K562 (cell line): Measurements from ENCODE around the gene SEPTIN12. TPM values are rescaled to one million over a fixed set of nuclear protein-coding genes. Genes with fewer than 3 reads are reported as not detected.

Source experiments
- ARHGAP35 ChIP-seq: fragments of 450-650 bp; IDR thresholded peaks from 2 replicates; pipeline ENCODE4 v1.6.1; 2018; ENCODE audit not compliant: partially characterized antibody
- ARID3B ChIP-seq: fragments of 250-450 bp; sonication (Bioruptor Pico); IDR thresholded peaks from 2 replicates; pipeline ENCODE4 v1.4.0; 2020; ENCODE audit warnings: borderline replicate concordance
- DMBX1 ChIP-seq: fragments of 250-450 bp; sonication (Bioruptor Pico); IDR thresholded peaks from 2 replicates; pipeline ENCODE4 v1.8.0; 2022; ENCODE audit warnings: inconsistent platforms, mild to moderate bottlenecking, moderate library complexity, borderline replicate concordance
- GATA2 ChIP-seq: sonication (generic); formaldehyde crosslinking; IDR thresholded peaks from 2 replicates; pipeline ENCODE4 v1.4.0; 2020; ENCODE audit warnings: mild to moderate bottlenecking, missing genetic modification reagents
- HDAC2 ChIP-seq: fragments of 450-650 bp; IDR thresholded peaks from 2 replicates; pipeline ENCODE4 v1.6.1; 2016; ENCODE audit warnings: mild to moderate bottlenecking
- HDGF ChIP-seq: fragments of 450-650 bp; IDR thresholded peaks from 2 replicates; pipeline ENCODE4 v1.6.1; 2016
- L3MBTL2 ChIP-seq: fragments of 450-650 bp; IDR thresholded peaks from 2 replicates; pipeline ENCODE4 v1.6.1; 2016; ENCODE audit warnings: mild to moderate bottlenecking, moderate library complexity
- PTBP1 ChIP-seq: fragments of 200-400 bp; formaldehyde crosslinking; IDR thresholded peaks from 2 replicates; pipeline ENCODE4 v1.6.1; 2017; ENCODE audit warnings: low read depth, low read length
- ZBTB40 ChIP-seq, 2 experiments: fragments of 450-650 bp in 1 of 2; sonication (generic) in 1 of 2; formaldehyde crosslinking in 1 of 2; IDR thresholded peaks; 2 replicates each; pipeline versions ENCODE4 v1.7.1 to v1.9.0; 2016 to 2022; ENCODE audit warnings: inconsistent platforms in 1 of 2, mild to moderate bottlenecking in 1 of 2, missing genetic modification reagents in 1 of 2
- ZC3H11A ChIP-seq: IDR thresholded peaks from 2 replicates; pipeline ENCODE4 v1.6.1; 2012; ENCODE audit warnings: low read depth, low read length, improper control_type of control experiment
- ZNF778 ChIP-seq: fragments of 450-650 bp; formaldehyde crosslinking; IDR thresholded peaks from 2 replicates; pipeline ENCODE4 v1.4.0; 2020; ENCODE audit warnings: mild to moderate bottlenecking, moderate library complexity
- polyA plus RNA-seq, 8 experiments: library from polyadenylated mRNA; depleted of rRNA in 4 of 8; stranded (reverse) in 5 of 8; unstranded in 3 of 8; fragments of >200 nt; fragmentation: Nextera tagmentation in 2 of 8; fragmentation: Illumina TruSeq in 1 of 8; extraction: Ambion mirVana in 2 of 8; extraction: Trizol in 1 of 8; gene quantifications; 2 replicates each; pipeline versions ENCODE4 v1.2.1 to v1.2.3, GENCODE V29; 2011 to 2014; ENCODE audit warnings: inconsistent platforms in 1 of 8, missing spikeins in 1 of 8
- total RNA-seq, 7 experiments: library from RNA; depleted of rRNA in 6 of 7; stranded (reverse); fragments of >200 nt in 6 of 7; fragmentation: Illumina TruSeq in 2 of 7; extraction: Trizol in 2 of 7; gene quantifications; 2 replicates each; pipeline versions ENCODE4 v1.2.1 to v1.2.3, GENCODE V29; 2011 to 2021; ENCODE audit warnings: low replicate concordance in 1 of 7
- TF ChIP-seq, protein P1 (sequence below), 2 experiments: fragments of 250-450 bp in 1 of 2; fragments of 450-650 bp in 1 of 2; sonication (Bioruptor Pico) in 1 of 2; IDR thresholded peaks; 2 replicates each; pipeline versions ENCODE4 v1.6.1 to v1.8.0; 2016 to 2021; ENCODE audit warnings: mild to moderate bottlenecking in 2 of 2, moderate library complexity in 2 of 2, missing compliant biosample characterization in 1 of 2, missing genetic modification characterization in 1 of 2
- TF ChIP-seq, protein P2 (sequence below), 2 experiments: IDR thresholded peaks; 2 replicates each; pipeline ENCODE4 v1.6.1; 2011; ENCODE audit warnings: borderline replicate concordance in 1 of 2, control low read depth in 1 of 2, low read depth in 1 of 2, low read length in 1 of 2, mild to moderate bottlenecking in 1 of 2, mixed read lengths in 1 of 2, moderate library complexity in 1 of 2; ENCODE audit not compliant: insufficient read depth in 1 of 2, insufficient read length in 1 of 2, poor library complexity in 1 of 2, severe bottlenecking in 1 of 2; ENCODE audit errors: extremely low read depth in 1 of 2

SEPTIN12 gene
- total and polyA plus RNA-seq, 9 of the 15 experiments (the other 6 are each of a cell fraction or from before 2014, with no cell fraction given): not detected

GRCh38 chr16:4768549-4769305 lies 19.4 kb downstream of the SEPTIN12 start (continued):
- TF ChIP-seq, protein P1, sequence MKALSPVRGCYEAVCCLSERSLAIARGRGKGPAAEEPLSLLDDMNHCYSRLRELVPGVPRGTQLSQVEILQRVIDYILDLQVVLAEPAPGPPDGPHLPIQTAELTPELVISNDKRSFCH (CRISPR knock-in tag; IDR thresholded peaks at IDR 0.05): no peak
- TF ChIP-seq, protein P1 (tag; IDR thresholded peaks at IDR 0.05): 0 out of 2 replicates have a peak, but pooled peaks have one; percentile 24
- TF ChIP-seq ARID3B (CRISPR knock-in tag) (no peak), HDAC2 (peak; percentile 88; the same call in 1 of the 2 replicates), ZNF778 (CRISPR knock-in tag) (no peak), L3MBTL2 (peak; percentile 33), ZBTB40 (IDR thresholded peaks at IDR 0.05) (peak; percentile 93), ZBTB40 (CRISPR knock-in tag; IDR thresholded peaks at IDR 0.05) (no peak), DMBX1 (CRISPR knock-in tag) (peak; percentile 21; the same call in 1 of the 2 replicates), ARHGAP35 (peak; percentile 59), PTBP1 (0 out of 2 replicates have a peak, but pooled peaks have one; percentile 63), ZC3H11A (no peak), GATA2 (CRISPR knock-in tag) (no peak), HDGF (0 out of 2 replicates have a peak, but pooled peaks have one; percentile 56)
- TF ChIP-seq, protein P2, sequence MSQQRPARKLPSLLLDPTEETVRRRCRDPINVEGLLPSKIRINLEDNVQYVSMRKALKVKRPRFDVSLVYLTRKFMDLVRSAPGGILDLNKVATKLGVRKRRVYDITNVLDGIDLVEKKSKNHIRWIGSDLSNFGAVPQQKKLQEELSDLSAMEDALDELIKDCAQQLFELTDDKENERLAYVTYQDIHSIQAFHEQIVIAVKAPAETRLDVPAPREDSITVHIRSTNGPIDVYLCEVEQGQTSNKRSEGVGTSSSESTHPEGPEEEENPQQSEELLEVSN (IDR thresholded peaks at IDR 0.05; ENCODE audit: borderline replicate concordance in 1 of 2, extremely low read depth in 1 of 2, insufficient read depth in 1 of 2, insufficient read length in 1 of 2, low read depth in 1 of 2, low read length in 1 of 2, poor library complexity in 1 of 2, severe bottlenecking in 1 of 2): peak in 1 of 2 experiments; percentile 23
